DOHH2 (cell line): ENCODE measurements around the gene CD209.

Experiments used
- H3F3A ChIP-seq: fragments of 200-600 bp; sonication (generic), shearing (Covaris generic); 2 replicates; pipeline ENCODE4 v1.6.0; 2016; ENCODE audit warnings: antibody characterized with exemption, mild to moderate bottlenecking; ENCODE audit not compliant: control insufficient read depth, insufficient read depth
- H3K27ac ChIP-seq: fragments of 200-600 bp; sonication (generic); 2 replicates; pipeline ENCODE4 v1.5.1; 2014; ENCODE audit warnings: low read depth, mild to moderate bottlenecking, low read length, moderate library complexity
- H3K27me3 ChIP-seq: fragments of 200-600 bp; sonication (generic); 2 replicates; pipeline ENCODE4 v1.6.1; 2014; ENCODE audit warnings: mild to moderate bottlenecking, low read length, mixed read lengths; ENCODE audit not compliant: control insufficient read depth
- H3K36me3 ChIP-seq: fragments of 200-600 bp; sonication (generic); 2 replicates; pipeline ENCODE4 v1.6.1; 2014; ENCODE audit warnings: mild to moderate bottlenecking, low read length, moderate library complexity, mixed read lengths; ENCODE audit not compliant: control insufficient read depth
- H3K4me1 ChIP-seq: fragments of 200-600 bp; sonication (generic); 2 replicates; pipeline ENCODE4 v1.6.1; 2014; ENCODE audit warnings: mild to moderate bottlenecking, low read length, mixed read lengths; ENCODE audit not compliant: control insufficient read depth
- H3K4me2 ChIP-seq: fragments of 200-600 bp; sonication (generic); 2 replicates; pipeline ENCODE4 v1.6.0; 2014; ENCODE audit warnings: mild to moderate bottlenecking, low read length, moderate library complexity
- H3K4me3 ChIP-seq: fragments of 200-600 bp; sonication (generic); 2 replicates; pipeline ENCODE4 v1.5.1; 2014; ENCODE audit warnings: mild to moderate bottlenecking, low read length, mixed read lengths
- H3K79me2 ChIP-seq: fragments of 200-600 bp; sonication (generic); 2 replicates; pipeline ENCODE4 v1.6.1; 2014; ENCODE audit warnings: mild to moderate bottlenecking, low read length, mixed read lengths; ENCODE audit not compliant: control insufficient read depth
- H3K9me2 ChIP-seq: fragments of 200-600 bp; sonication (generic); replicated peaks from 2 replicates; pipeline ENCODE4 v1.6.1; 2014; ENCODE audit warnings: mild to moderate bottlenecking, low read length, mixed read lengths; ENCODE audit not compliant: control insufficient read depth
- H3K9me3 ChIP-seq: fragments of 200-600 bp; sonication (generic); 2 replicates; pipeline ENCODE4 v1.6.1; 2014; ENCODE audit warnings: antibody characterized with exemption, low read length, mixed read lengths; ENCODE audit not compliant: control insufficient read depth, insufficient read depth
- H4K20me1 ChIP-seq: fragments of 200-600 bp; sonication (generic); 2 replicates; pipeline ENCODE4 v1.6.0; 2014; ENCODE audit warnings: low read depth, mild to moderate bottlenecking, antibody characterized with exemption, low read length, moderate library complexity; ENCODE audit not compliant: control insufficient read depth, insufficient read depth
- EZH2phosphoT487 ChIP-seq: fragments of 200-600 bp; sonication (generic); IDR thresholded peaks from 2 replicates; pipeline ENCODE4 v1.6.1; 2017; ENCODE audit warnings: borderline replicate concordance, mild to moderate bottlenecking, antibody characterized with exemption, low read length, moderate library complexity, mixed read lengths
- TF ChIP-seq, protein P1 (sequence below): fragments of 200-600 bp; sonication (generic); IDR thresholded peaks from one replicate; pipeline ENCODE4 v1.5.1; 2014; ENCODE audit warnings: antibody characterized with exemption, mild to moderate bottlenecking, low read depth, low read length; ENCODE audit not compliant: poor library complexity, severe bottlenecking

The CD209 gene

DNA sequence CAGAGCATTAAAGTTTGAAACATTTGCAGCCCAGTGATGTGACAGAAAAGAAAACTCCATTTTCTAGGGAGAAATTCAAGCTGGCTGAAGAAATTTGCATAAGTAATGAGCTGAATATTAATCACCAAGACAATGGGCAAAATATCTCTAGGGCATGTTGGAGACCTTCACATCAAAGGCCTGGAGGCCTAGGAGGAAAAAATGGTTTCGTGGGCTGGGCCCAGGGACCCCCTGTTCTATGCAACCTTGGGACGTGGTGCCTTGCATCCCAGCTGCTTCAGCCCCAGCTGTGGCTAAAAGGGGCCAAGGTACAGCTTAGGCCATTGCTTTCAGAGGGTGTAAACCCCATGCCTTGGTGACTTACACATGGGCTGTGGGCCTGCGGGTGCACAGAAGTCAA is 10.0 kb upstream of the CD209 start:
- Histone ChIP-seq H4K20me1 (no peaks in the 10 kb centered on the region), H3K9me3 (peaks cover 26% of the 10 kb centered on the region), H3K27me3 (no peaks in the 10 kb centered on the region), H3K27ac (no peak overlapping the region), H3K79me2 (no peaks in the 10 kb centered on the region), H3K4me2 (no peak overlapping the region), H3K36me3 (no peaks in the 10 kb centered on the region), H3K4me1 (no peaks in the 10 kb centered on the region), H3K9me2 (no peaks in the 10 kb centered on the region), H3K4me3 (no peak overlapping the region), H3F3A (no peaks in the 10 kb centered on the region)
- no peak for TF ChIP-seq EZH2phosphoT487

DNA sequence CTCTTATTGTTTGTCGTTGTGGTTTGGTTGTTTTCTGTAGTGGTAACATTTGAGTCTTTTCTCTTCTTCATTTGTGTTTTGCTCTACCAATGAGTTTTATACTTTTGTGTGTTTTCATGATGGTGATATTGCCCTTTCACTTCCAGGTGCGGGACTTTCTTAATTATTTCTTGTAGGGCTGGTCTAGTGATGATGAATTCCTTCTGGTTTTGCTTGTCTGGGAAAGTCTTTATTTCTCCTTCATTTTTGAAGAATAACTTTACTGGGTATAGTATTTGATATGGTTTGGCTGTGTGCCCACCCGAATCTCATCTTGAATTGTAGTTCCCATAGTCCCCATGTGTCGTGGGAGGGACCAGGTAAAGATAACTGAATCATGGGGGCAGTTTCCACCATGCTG is 8.9 kb upstream of the CD209 start:
- Histone ChIP-seq H3F3A (no peaks in the 10 kb centered on the region), H3K9me3 (peaks cover 26% of the 10 kb centered on the region), H3K27ac (no peak overlapping the region), H4K20me1 (no peaks in the 10 kb centered on the region), H3K9me2 (no peaks in the 10 kb centered on the region), H3K4me1 (no peaks in the 10 kb centered on the region), H3K27me3 (no peaks in the 10 kb centered on the region), H3K79me2 (no peaks in the 10 kb centered on the region), H3K36me3 (no peaks in the 10 kb centered on the region), H3K4me3 (no peak overlapping the region), H3K4me2 (no peak overlapping the region)
- TF ChIP-seq, protein P1, sequence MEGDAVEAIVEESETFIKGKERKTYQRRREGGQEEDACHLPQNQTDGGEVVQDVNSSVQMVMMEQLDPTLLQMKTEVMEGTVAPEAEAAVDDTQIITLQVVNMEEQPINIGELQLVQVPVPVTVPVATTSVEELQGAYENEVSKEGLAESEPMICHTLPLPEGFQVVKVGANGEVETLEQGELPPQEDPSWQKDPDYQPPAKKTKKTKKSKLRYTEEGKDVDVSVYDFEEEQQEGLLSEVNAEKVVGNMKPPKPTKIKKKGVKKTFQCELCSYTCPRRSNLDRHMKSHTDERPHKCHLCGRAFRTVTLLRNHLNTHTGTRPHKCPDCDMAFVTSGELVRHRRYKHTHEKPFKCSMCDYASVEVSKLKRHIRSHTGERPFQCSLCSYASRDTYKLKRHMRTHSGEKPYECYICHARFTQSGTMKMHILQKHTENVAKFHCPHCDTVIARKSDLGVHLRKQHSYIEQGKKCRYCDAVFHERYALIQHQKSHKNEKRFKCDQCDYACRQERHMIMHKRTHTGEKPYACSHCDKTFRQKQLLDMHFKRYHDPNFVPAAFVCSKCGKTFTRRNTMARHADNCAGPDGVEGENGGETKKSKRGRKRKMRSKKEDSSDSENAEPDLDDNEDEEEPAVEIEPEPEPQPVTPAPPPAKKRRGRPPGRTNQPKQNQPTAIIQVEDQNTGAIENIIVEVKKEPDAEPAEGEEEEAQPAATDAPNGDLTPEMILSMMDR: no peak
- no peak for TF ChIP-seq EZH2phosphoT487

DNA sequence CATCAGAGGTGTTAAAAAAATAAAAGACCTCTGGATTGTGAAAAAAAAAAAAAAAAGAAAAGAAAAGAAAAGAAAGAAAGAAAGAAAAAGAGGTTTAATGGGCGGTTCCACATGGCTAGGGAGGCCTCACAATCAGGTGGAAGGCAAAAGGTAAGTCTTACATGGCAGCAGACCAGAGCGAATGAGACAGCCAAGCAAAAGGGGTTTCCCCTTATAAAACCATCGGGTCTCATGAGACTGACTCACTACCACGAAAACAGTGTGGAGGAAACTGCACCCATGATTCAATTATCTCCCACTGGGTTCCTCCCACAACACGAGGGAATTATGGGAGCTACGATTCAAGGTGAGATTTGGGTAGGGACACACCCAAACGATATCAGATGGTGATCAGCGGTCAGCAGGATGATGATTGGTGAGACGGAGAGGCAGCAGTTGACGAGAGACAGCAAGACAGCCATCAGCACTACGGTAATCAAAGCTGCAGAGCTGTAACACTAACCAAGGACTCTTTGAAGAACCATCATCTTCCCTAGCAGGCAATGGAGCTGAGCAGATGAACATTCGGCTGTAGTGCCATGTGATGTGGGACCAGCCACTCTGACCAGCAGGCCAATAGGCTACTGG is 3.9 kb upstream of the CD209 start:
- Histone ChIP-seq H3K4me3 (no peak overlapping the region), H3K27me3 (peaks cover 2% of the 10 kb centered on the region; the same call in 1 of the 2 replicates), H3K9me3 (peaks cover 1% of the 10 kb centered on the region), H3K4me1 (no peaks in the 10 kb centered on the region), H3K9me2 (no peaks in the 10 kb centered on the region), H3K36me3 (no peaks in the 10 kb centered on the region), H4K20me1 (no peaks in the 10 kb centered on the region), H3F3A (no peaks in the 10 kb centered on the region), H3K4me2 (no peak overlapping the region), H3K27ac (no peak overlapping the region), H3K79me2 (no peaks in the 10 kb centered on the region)
- TF ChIP-seq, protein P1: no peak

DNA sequence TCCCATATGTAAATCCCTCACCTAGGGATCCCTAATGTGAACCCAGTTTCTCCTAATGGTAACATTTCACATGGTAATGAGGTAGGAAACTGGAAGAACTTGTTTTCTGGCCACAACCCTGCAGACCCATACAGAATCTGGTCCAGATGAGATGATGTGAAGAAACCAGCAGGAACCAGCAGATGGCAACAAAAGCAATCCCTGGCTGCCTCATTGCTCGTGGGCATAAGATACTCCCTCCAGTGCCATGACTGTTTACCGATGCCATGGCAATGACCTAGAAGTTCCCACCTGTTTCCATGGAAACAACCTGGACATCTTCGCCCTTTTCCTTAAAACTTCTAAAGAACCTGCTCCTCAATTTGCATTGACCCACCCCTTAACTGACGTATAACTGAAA is 1.4 kb upstream of the CD209 start:
- peaks cover 12% of the 10 kb centered on the region for H3K27me3 ChIP-seq

More for the DNA sequence above, 1.4 kb upstream of the CD209 start:
- TF ChIP-seq, protein P1: peak; percentile 15
- no peak for TF ChIP-seq EZH2phosphoT487
- H3K4me1 ChIP-seq: no peaks in the 10 kb centered on the region
- H3K4me3 ChIP-seq: no peak overlapping the region
- H3K27ac ChIP-seq: no peak overlapping the region
- H4K20me1 ChIP-seq: no peaks in the 10 kb centered on the region
- no peaks in the 10 kb centered on the region for H3K36me3 ChIP-seq
- no peaks in the 10 kb centered on the region for H3F3A ChIP-seq
- H3K4me2 ChIP-seq: no peak overlapping the region
- H3K79me2 ChIP-seq: no peaks in the 10 kb centered on the region
- no peaks in the 10 kb centered on the region for H3K9me2 ChIP-seq
- H3K9me3 ChIP-seq: no peaks in the 10 kb centered on the region; the same call in 1 of the 2 replicates
